ENCODE data around the gene NRTN. TPM values are rescaled to one million over a fixed set of nuclear protein-coding genes. Genes with fewer than 3 reads are reported as not detected.
A peak's percentile ranks its signal among the peaks of the same experiment; 100 is the strongest.
"Not testable (repeated sequence)": the region's sequence is repeated elsewhere in the genome, so short reads cannot be mapped to it uniquely, and the experiment has no call there.

NRTN gene
- total and polyA plus RNA-seq, 3 experiments from 2014 or later = 0.26 TPM; not detected in 1

GRCh38 chr19:5778402-5778801 is 26.5 kb upstream of the NRTN start:
- Histone ChIP-seq H3K27ac (ENCODE audit: low read depth, low read length) (no peak overlapping the region), H3K4me3 (ENCODE audit: low read length) (no peak overlapping the region), H3K9me3 (ENCODE audit: low read length) (no peaks in the 10 kb centered on the region), H3K4me1 (ENCODE audit: insufficient read depth, low read length) (no peaks in the 10 kb centered on the region), H3K27me3 (ENCODE audit: insufficient read depth, low read length, poor library complexity, severe bottlenecking) (no peaks in the 10 kb centered on the region), H3K36me3 (ENCODE audit: insufficient read depth, low read length) (no peaks in the 10 kb centered on the region)
- Mint-ChIP-seq H3K27ac (no peak overlapping the region), H3K4me3 (no peak overlapping the region), H3K4me1 (no peaks in the 10 kb centered on the region), H3K27me3 (peaks cover 0 to 3% of the 10 kb centered on the region in 2 donors), H3K9me3 (no peaks in the 10 kb centered on the region), H3K36me3 (no peaks in the 10 kb centered on the region)
- DNase-seq = no peak
- CTCF ChIA-PET = no interaction called here
- POLR2A ChIA-PET = no interaction called here

DNA sequence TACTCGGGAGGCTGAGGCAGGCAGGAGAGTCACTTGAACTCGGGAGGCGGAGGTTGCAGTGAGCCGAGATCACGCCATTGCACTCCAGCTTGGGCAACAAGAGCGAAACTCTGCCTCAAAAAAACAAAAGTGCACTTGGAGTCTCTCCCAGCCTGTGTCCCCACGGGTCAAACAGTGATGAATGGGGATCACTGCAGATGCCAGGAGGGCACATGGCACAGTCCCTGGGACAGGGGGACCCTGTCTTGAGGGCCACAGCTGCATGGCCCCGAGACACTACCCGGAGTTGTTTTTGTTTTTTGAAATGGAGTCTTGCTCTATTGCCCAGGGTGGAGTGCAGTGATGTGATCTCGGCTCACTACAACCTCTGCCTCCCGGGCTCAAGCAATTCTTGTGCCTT is 24.0 kb upstream of the NRTN start:
- POLR2A ChIA-PET; H3K27ac Mint-ChIP-seq; DNase-seq; H3K4me3 ChIP-seq (ENCODE audit: low read length); CTCF ChIA-PET; H3K4me1 ChIP-seq (ENCODE audit: insufficient read depth, low read length); H3K36me3 ChIP-seq (ENCODE audit: insufficient read depth, low read length); H3K27me3 ChIP-seq (ENCODE audit: insufficient read depth, low read length, poor library complexity, severe bottlenecking); H3K9me3 ChIP-seq (ENCODE audit: low read length); H3K27ac ChIP-seq (ENCODE audit: low read depth, low read length); H3K4me1 Mint-ChIP-seq; H3K4me3 Mint-ChIP-seq; H3K9me3 Mint-ChIP-seq; H3K27me3 Mint-ChIP-seq: not testable (repeated sequence)
- peaks cover 0 to 17% (median 2%) of the 10 kb centered on the region in 3 donors for H3K36me3 Mint-ChIP-seq

- Mint-ChIP-seq H3K36me3 (peaks cover 0 to 28% (median 2%) of the 10 kb centered on the region in 3 donors), H3K4me1 (no peaks in the 10 kb centered on the region), H3K27me3 (no peaks in the 10 kb centered on the region), H3K27ac (no peak overlapping the region), H3K9me3 (no peaks in the 10 kb centered on the region), H3K4me3 (no peak overlapping the region)
- POLR2A ChIA-PET = no interaction called here
- Histone ChIP-seq H3K4me3 (ENCODE audit: low read length) (no peak overlapping the region), H3K9me3 (ENCODE audit: low read length) (no peaks in the 10 kb centered on the region), H3K27me3 (ENCODE audit: insufficient read depth, low read length, poor library complexity, severe bottlenecking) (no peaks in the 10 kb centered on the region), H3K27ac (ENCODE audit: low read depth, low read length) (no peak overlapping the region), H3K4me1 (ENCODE audit: insufficient read depth, low read length) (no peaks in the 10 kb centered on the region), H3K36me3 (ENCODE audit: insufficient read depth, low read length) (peaks cover 10% of the 10 kb centered on the region)
- CTCF ChIA-PET = no interaction called here
- DNase-seq = no peak
These were observed 22.5 kb upstream of the NRTN start for GRCh38 chr19:5782322-5782721.

- peaks cover 2 to 34% (median 4%) of the 10 kb centered on the region in 3 donors for H3K36me3 Mint-ChIP-seq
- no peaks in the 10 kb centered on the region for H3K9me3 Mint-ChIP-seq
- H3K27me3 Mint-ChIP-seq = no peaks in the 10 kb centered on the region
- Histone ChIP-seq H3K4me1 (ENCODE audit: insufficient read depth, low read length) (no peaks in the 10 kb centered on the region), H3K27ac (ENCODE audit: low read depth, low read length) (no peak overlapping the region), H3K36me3 (ENCODE audit: insufficient read depth, low read length) (peaks cover 17% of the 10 kb centered on the region), H3K9me3 (ENCODE audit: low read length) (no peaks in the 10 kb centered on the region), H3K27me3 (ENCODE audit: insufficient read depth, low read length, poor library complexity, severe bottlenecking) (no peaks in the 10 kb centered on the region), H3K4me3 (ENCODE audit: low read length) (no peak overlapping the region)
- H3K4me1 Mint-ChIP-seq = peaks cover 0 to under 1% (median 0%) of the 10 kb centered on the region in 3 donors
- no peak for DNase-seq
- CTCF ChIA-PET = no interaction called here
- H3K4me3 Mint-ChIP-seq = no peak overlapping the region
- no peak overlapping the region for H3K27ac Mint-ChIP-seq
- POLR2A ChIA-PET = no interaction called here
These were observed 21.6 kb upstream of the NRTN start for GRCh38 chr19:5782945-5783919.

GRCh38 chr19:5784581-5785147 is 20.2 kb upstream of the NRTN start, which contains the start of gene PRR22:
PRR22 (minus strand) TSS chr19:5784746; CDS start chr19:5784660, 86 bp downstream.
- Histone ChIP-seq H3K36me3 (ENCODE audit: insufficient read depth, low read length) (peaks cover 22% of the 10 kb centered on the region), H3K9me3 (ENCODE audit: low read length) (no peaks in the 10 kb centered on the region), H3K4me3 (ENCODE audit: low read length) (no peak within 1 kb of the TSS), H3K27me3 (ENCODE audit: insufficient read depth, low read length, poor library complexity, severe bottlenecking) (no peaks in the 10 kb centered on the region), H3K27ac (ENCODE audit: low read depth, low read length) (no peak within 1 kb of the TSS), H3K4me1 (ENCODE audit: insufficient read depth, low read length) (peaks cover under 1% of the 10 kb centered on the region)
- ChIA-PET CTCF (no interaction called here), POLR2A (no interaction called here)
- Mint-ChIP-seq H3K4me1 (peaks cover 2 to 4% (median 3%) of the 10 kb centered on the region in 3 donors), H3K36me3 (peaks cover 2 to 45% (median 7%) of the 10 kb centered on the region in 3 donors), H3K27ac (no peak within 1 kb of the TSS), H3K27me3 (no peaks in the 10 kb centered on the region), H3K9me3 (no peaks in the 10 kb centered on the region), H3K4me3 (no peak within 1 kb of the TSS)
- DNase-seq = no peak

DNA sequence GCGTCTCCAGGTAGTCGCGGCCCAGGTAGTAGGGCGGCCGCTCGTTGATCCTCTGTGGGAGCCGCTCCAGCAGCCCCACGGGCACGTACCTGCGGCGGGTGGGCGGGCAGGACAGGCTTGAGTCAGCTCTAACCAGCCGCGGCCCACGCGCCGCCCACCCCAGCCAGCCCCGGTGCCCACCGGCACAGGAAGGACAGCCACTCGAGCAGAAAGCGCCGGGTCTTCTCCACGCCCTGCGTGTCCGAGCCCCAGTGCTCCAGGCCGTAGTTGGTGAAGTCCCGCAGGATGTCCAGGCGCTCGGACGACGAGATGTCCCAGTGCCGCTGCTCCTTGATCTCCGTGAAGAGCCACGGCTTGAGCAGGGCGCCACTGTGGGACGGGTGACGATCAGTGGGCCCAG is 19.4 kb upstream of the NRTN start:
- H3K36me3 Mint-ChIP-seq = peaks cover 6 to 51% (median 11%) of the 10 kb centered on the region in 3 donors
- no peak overlapping the region for H3K27ac Mint-ChIP-seq
- H3K27me3 ChIP-seq (ENCODE audit: insufficient read depth, low read length, poor library complexity, severe bottlenecking) = no peaks in the 10 kb centered on the region
- ChIA-PET CTCF (no interaction called here), POLR2A (no interaction called here)
- peaks cover 8% of the 10 kb centered on the region for H3K4me1 ChIP-seq (ENCODE audit: insufficient read depth, low read length)
- DNase-seq = no peak
- no peaks in the 10 kb centered on the region for H3K27me3 Mint-ChIP-seq
- no peaks in the 10 kb centered on the region for H3K9me3 Mint-ChIP-seq
- H3K27ac ChIP-seq (ENCODE audit: low read depth, low read length) = no peak overlapping the region
- no peak overlapping the region for H3K4me3 ChIP-seq (ENCODE audit: low read length)
- H3K4me1 Mint-ChIP-seq = peaks cover 9% of the 10 kb centered on the region in 3 donors
- H3K36me3 ChIP-seq (ENCODE audit: insufficient read depth, low read length) = peaks cover 26% of the 10 kb centered on the region
- H3K9me3 ChIP-seq (ENCODE audit: low read length) = no peaks in the 10 kb centered on the region
- no peak overlapping the region for H3K4me3 Mint-ChIP-seq

- Histone ChIP-seq H3K4me3 (ENCODE audit: low read length) (no peak overlapping the region), H3K27me3 (ENCODE audit: insufficient read depth, low read length, poor library complexity, severe bottlenecking) (no peaks in the 10 kb centered on the region), H3K4me1 (ENCODE audit: insufficient read depth, low read length) (peaks cover 14% of the 10 kb centered on the region), H3K27ac (ENCODE audit: low read depth, low read length) (no peak overlapping the region), H3K36me3 (ENCODE audit: insufficient read depth, low read length) (peaks cover 26% of the 10 kb centered on the region), H3K9me3 (ENCODE audit: low read length) (no peaks in the 10 kb centered on the region)
- Mint-ChIP-seq H3K36me3 (peaks cover 7 to 58% (median 12%) of the 10 kb centered on the region in 3 donors), H3K4me3 (no peak overlapping the region), H3K9me3 (peaks cover 0 to 3% (median 0%) of the 10 kb centered on the region in 5 donors), H3K4me1 (peaks cover 16 to 18% (median 17%) of the 10 kb centered on the region in 3 donors), H3K27me3 (peaks cover 0 to 2% of the 10 kb centered on the region in 2 donors), H3K27ac (peak overlapping the region in 1 of 8 donors; percentile 94)
- CTCF ChIA-PET = no interaction called here
- POLR2A ChIA-PET = no interaction called here
- DNase-seq = no peak
These were observed 18.1 kb upstream of the NRTN start for GRCh38 chr19:5786593-5787408.

Data from CD8-positive, alpha-beta memory T cell (primary cell).